Glutamatergic neuron (in vitro differentiated cells): ENCODE data around the gene POC1A. TPM values are rescaled to one million over a fixed set of nuclear protein-coding genes. Genes with fewer than 3 reads are reported as not detected.

Experiments used
- DNase-seq: peaks from one replicate; pipeline ENCODE4 v3.0.0; 2022
- H3K27ac Mint-ChIP-seq: one replicate; pipeline ENCODE4 v1.8.0; 2020; ENCODE audit warnings: mild to moderate bottlenecking, mixed read lengths, inconsistent platforms; ENCODE audit not compliant: unreplicated experiment
- H3K27me3 Mint-ChIP-seq: one replicate; pipeline ENCODE4 v1.8.0; 2020; ENCODE audit warnings: mild to moderate bottlenecking, moderate library complexity, mixed read lengths, inconsistent platforms; ENCODE audit not compliant: unreplicated experiment
- H3K36me3 Mint-ChIP-seq: one replicate; pipeline ENCODE4 v1.8.0; 2020; ENCODE audit warnings: mild to moderate bottlenecking, mixed read lengths, inconsistent platforms; ENCODE audit not compliant: unreplicated experiment
- H3K4me1 Mint-ChIP-seq: one replicate; pipeline ENCODE4 v1.8.0; 2020; ENCODE audit warnings: mild to moderate bottlenecking, low read depth, mixed read lengths, inconsistent platforms; ENCODE audit not compliant: unreplicated experiment
- H3K4me3 Mint-ChIP-seq: one replicate; pipeline ENCODE4 v1.8.0; 2020; ENCODE audit warnings: mild to moderate bottlenecking, mixed read lengths, inconsistent platforms; ENCODE audit not compliant: unreplicated experiment
- H3K9me3 Mint-ChIP-seq: one replicate; pipeline ENCODE4 v1.8.0; 2020; ENCODE audit warnings: mild to moderate bottlenecking, moderate library complexity, mixed read lengths, inconsistent platforms; ENCODE audit not compliant: unreplicated experiment
- total RNA-seq: library from RNA; stranded (reverse); fragmentation: NEBNext Ultra II Directional; extraction: Animal tissue kit (Norgen Biotek cat#: 25700); gene quantifications from one replicate; pipeline ENCODE4 v1.2.1, GENCODE V29; 2021; ENCODE audit not compliant: unreplicated experiment
- TF ChIP-seq, protein P1 (sequence below): fragments of 200-600 bp; sonication (generic); IDR thresholded peaks from one replicate; pipeline ENCODE4 v1.5.0; 2021; ENCODE audit not compliant: partially characterized antibody, unreplicated experiment

The POC1A gene
- total RNA-seq, 1 donor from 2014 or later: 3.2 TPM

DNA sequence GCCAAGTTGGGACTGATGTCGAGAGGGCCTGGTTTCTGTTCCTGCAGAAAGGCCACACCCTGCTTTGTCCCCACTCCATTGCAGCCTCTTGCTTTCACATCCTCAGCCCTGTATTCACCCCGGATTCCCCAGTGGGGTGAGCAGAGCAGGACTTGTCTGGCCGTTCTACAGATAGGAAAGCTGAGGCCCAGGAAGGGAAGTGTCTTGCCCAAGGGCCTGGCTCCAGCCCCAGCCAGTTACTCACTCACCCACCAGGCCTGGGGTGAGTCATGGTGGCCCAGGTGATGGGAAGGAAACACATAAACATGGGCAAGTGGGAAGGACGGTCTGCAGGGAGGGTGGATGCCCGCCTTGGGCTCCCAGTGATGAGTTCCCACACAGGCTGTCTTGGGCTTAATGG, 91.7 kb downstream of the POC1A start:
- DNase-seq: no peak
- Mint-ChIP-seq H3K4me3 (no peak overlapping the region), H3K27ac (no peak overlapping the region), H3K4me1 (peaks cover 17% of the 10 kb centered on the region), H3K36me3 (no peaks in the 10 kb centered on the region), H3K27me3 (peaks cover 16% of the 10 kb centered on the region), H3K9me3 (peaks cover 2% of the 10 kb centered on the region)
- TF ChIP-seq, protein P1, sequence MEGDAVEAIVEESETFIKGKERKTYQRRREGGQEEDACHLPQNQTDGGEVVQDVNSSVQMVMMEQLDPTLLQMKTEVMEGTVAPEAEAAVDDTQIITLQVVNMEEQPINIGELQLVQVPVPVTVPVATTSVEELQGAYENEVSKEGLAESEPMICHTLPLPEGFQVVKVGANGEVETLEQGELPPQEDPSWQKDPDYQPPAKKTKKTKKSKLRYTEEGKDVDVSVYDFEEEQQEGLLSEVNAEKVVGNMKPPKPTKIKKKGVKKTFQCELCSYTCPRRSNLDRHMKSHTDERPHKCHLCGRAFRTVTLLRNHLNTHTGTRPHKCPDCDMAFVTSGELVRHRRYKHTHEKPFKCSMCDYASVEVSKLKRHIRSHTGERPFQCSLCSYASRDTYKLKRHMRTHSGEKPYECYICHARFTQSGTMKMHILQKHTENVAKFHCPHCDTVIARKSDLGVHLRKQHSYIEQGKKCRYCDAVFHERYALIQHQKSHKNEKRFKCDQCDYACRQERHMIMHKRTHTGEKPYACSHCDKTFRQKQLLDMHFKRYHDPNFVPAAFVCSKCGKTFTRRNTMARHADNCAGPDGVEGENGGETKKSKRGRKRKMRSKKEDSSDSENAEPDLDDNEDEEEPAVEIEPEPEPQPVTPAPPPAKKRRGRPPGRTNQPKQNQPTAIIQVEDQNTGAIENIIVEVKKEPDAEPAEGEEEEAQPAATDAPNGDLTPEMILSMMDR: no peak

DNA sequence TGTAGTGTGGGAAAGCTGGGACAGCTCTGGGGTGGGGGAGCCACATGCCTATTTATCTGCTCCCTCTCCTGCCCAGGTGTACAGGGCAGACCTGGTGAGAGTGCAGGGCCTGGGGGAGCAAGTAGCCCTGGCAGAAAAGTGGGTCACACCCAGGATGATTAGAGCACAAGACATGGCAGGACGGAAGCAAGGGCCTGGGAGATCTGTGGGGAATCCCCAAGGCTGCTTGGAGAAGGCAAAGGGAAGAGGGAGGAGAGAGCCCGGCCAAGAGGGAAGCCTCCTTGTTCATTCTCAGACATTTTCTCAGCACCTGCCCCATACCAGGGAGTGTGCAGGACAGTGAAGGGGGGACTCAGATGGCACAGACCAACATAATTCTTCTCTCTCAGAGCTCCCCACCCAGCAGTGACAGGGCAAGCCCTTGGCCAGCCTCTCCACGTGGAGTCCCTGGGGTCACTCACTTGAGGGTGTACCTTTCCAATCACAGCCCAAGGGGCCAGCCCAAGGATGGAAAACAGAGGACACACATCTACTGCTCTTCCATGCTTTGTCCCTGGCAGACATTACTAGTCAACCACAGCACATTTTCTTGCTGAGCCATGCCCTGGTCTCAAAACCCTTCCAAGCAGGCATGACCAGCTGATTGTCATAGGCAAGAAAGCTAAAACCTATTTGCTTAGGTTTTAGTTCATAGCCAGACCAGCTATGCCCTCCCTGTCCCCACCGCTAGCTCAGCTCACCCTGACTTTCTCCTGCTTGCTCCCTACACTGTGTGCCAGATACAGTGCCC, 92.9 kb downstream of the POC1A start:
- TF ChIP-seq, protein P1: no peak
- Mint-ChIP-seq H3K4me1 (peaks cover 20% of the 10 kb centered on the region), H3K27me3 (peaks cover 16% of the 10 kb centered on the region), H3K9me3 (peaks cover 7% of the 10 kb centered on the region), H3K4me3 (no peak overlapping the region), H3K36me3 (no peaks in the 10 kb centered on the region), H3K27ac (peak overlapping the region; percentile 44)
- no peak for DNase-seq

DNA sequence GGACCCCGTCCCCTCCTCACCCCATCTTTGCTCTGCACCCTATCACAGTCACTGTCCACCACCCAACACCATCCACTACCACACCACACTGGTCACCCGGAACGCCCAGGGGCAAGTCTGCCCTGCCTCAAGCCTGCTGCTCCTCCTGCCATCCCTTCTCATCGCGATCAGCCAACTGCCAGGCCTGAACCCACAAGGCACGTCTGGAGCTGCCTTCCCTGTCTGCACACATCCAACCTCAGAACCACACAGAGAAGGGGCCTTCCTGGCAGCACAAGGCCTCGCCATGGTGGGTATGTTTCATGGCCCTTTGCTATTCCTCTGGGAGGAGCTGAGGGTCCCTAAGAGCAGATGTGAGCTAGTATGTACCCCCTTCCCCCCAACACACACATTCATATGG, 94.4 kb downstream of the POC1A start:
- Mint-ChIP-seq H3K27me3 (peaks cover 14% of the 10 kb centered on the region), H3K4me3 (no peak overlapping the region), H3K4me1 (peaks cover 20% of the 10 kb centered on the region), H3K27ac (no peak overlapping the region), H3K36me3 (no peaks in the 10 kb centered on the region), H3K9me3 (peaks cover 7% of the 10 kb centered on the region)
- no peak for DNase-seq
- TF ChIP-seq, protein P1: no peak

DNA sequence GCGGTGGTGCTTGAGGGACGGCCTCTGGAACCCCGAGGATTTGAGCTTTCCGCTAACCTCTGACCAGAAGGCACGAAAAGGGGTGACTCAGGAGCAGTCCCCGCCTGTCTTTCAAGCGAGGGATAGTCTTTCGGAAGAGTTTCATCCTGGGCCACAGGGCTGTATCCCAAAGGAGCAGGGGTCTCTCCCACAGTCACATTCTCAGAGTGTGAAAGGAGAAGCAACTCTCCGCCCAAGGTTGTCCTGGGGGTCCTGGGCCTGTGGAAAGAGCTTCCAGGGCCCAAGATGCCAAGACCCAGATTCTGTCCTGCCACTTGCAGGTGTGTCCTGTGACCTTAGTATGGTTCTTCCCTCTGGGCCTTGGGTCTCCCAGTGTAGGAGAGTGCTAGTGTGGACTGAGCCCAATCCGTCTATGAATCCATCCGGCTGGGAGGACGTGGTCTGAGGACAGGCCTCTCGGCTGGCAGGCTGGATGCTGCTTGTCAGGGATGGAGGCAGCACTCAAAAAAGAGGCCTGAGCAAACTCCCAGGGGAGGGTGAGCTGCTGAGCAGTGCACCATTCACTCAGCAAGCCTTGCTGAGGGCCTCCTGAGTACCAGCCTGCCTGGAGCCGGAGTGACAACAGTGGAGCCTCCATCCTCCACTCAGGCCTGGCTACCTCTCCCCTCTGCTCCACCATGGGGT, 96.3 kb downstream of the POC1A start:
- H3K36me3 Mint-ChIP-seq: no peaks in the 10 kb centered on the region
- H3K27ac Mint-ChIP-seq: peak overlapping the region; percentile 33
- peak overlapping the region; percentile 70 for H3K4me3 Mint-ChIP-seq
- peaks cover 18% of the 10 kb centered on the region for H3K4me1 Mint-ChIP-seq
- TF ChIP-seq, protein P1: no peak
- peak; percentile 59 for DNase-seq
- H3K9me3 Mint-ChIP-seq: peaks cover 10% of the 10 kb centered on the region
- H3K27me3 Mint-ChIP-seq: peaks cover 10% of the 10 kb centered on the region
